Spleen (tissue), 7 donors: Measurements from ENCODE around the gene FAAP20.

ENCODE experiments used
- POLR2A ChIP-seq, 3 donors: fragments of 450-650 bp; IDR thresholded peaks; one replicate each; pipeline ENCODE4 v1.5.1; 2017; ENCODE audit warnings: antibody characterized with exemption in 3 of 3, mild to moderate bottlenecking in 1 of 3
- POLR2AphosphoS5 ChIP-seq, 3 donors: sonication (generic); formaldehyde crosslinking; IDR thresholded peaks; one replicate each; pipeline ENCODE4 v1.5.1; 2017; ENCODE audit warnings: antibody characterized with exemption in 3 of 3
- TF ChIP-seq, protein P1 (sequence below), 11 experiments: fragments of 200-600 bp in 7 of 11; fragments of 450-650 bp in 4 of 11; sonication (generic) in 4 of 11; IDR thresholded peaks in 8 of 11; conservative IDR thresholded peaks in 3 of 11; 1 replicate in 7 of 11; 2 replicates in 4 of 11; pipeline versions ENCODE4 v1.4.0 to v1.8.0; 2016 to 2021; ENCODE audit warnings: antibody characterized with exemption in 11 of 11, inconsistent platforms in 4 of 11, mild to moderate bottlenecking in 1 of 11
- donor health status: DM: no; HTN: no; CAD: no; lungs with moderate emphysema.
- donor health status: DM: no; HTN: no; CAD: no.
- donor health status: DM: no; HTN: no; CAD: no.

DNA sequence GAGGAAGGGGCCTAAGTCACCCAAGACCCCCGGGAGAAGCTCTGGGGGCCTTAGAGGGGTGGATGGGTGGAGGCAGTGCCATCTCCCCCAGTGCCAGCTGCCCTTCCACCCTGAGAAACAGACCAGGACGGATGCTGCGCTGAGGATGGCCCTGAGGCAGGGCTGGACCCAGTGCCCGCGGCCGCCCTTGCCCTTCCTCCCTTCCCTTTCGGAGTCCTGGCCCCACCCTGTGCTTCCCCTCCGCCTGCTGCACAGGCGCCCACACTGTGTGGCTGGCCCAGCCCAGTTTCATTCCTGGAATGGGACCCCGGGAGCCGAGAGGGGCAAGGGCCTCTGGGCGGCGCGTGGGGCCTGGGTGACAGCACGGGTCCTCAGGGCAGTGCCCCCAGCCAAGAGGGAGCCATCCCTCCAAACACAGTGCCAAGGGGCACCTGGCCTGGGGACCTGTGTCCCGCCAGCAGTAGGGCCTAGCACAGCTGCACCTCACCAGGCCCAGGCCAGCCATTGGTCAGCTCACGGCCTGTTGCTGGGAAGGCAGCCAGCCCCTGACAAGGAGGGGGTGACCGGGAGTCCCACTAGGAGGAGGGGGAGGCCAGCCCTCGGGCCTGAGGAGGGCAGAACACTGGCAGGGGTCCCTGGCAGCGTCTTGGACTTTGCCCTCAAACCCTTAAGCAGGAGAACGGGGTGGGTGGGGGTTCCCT lies 20.1 kb upstream of the FAAP20 start:
- TF ChIP-seq POLR2AphosphoS5 (IDR thresholded peaks at IDR 0.05), result peak; percentile 64 to 82 (median 77)
- TF ChIP-seq, protein P1, sequence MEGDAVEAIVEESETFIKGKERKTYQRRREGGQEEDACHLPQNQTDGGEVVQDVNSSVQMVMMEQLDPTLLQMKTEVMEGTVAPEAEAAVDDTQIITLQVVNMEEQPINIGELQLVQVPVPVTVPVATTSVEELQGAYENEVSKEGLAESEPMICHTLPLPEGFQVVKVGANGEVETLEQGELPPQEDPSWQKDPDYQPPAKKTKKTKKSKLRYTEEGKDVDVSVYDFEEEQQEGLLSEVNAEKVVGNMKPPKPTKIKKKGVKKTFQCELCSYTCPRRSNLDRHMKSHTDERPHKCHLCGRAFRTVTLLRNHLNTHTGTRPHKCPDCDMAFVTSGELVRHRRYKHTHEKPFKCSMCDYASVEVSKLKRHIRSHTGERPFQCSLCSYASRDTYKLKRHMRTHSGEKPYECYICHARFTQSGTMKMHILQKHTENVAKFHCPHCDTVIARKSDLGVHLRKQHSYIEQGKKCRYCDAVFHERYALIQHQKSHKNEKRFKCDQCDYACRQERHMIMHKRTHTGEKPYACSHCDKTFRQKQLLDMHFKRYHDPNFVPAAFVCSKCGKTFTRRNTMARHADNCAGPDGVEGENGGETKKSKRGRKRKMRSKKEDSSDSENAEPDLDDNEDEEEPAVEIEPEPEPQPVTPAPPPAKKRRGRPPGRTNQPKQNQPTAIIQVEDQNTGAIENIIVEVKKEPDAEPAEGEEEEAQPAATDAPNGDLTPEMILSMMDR (IDR thresholded peaks at IDR 0.05 in 8 of 11, conservative IDR thresholded peaks at IDR 0.05 in 3 of 11), result no peak
- TF ChIP-seq POLR2A (IDR thresholded peaks at IDR 0.05), result no peak
